ENCODE results near the gene CAMKK1.

CAMKK1 gene

DNA sequence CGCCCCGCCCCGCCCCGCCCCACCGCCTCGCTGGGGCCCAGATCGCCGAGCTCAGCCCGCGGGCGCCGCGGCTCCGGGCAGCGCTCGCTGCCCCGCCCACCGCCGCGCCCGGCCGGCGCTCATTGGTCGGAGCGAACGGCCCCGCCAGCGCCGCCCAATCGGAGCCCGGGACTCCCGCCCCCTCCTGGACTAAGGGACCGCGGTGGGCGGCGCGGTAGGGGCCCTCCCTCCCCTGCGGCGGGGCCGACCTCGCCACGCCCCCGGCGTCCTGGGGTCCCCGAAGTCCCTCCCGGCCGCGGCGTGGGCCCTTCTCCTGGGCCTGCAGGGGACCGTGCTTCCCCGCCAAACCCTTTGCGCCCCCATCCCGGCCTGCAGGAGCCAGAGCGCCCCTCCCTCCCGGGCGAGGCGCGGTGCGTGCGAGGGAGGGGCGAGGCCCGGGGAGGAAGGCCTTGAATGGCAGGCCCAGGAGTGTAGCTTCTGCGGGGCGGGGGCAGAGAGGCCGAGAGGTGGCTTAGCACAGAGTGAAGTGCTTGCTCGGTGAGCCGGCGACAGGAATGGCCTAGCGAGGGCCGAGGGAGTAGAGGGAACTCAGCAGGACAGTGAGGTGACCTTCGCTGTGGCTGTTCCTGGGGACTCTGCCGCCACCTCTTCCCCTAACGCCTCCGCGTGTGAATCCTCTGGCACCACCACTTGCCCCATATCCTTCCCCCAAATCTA, at the start of gene CAMKK1:
Gene CAMKK1, minus strand, starts transcription at position 51 of the 717 bp plus-strand sequence. CDS start 7,366 bp downstream, outside the sequence.
- peak; percentile 95 for ATAC-seq
- H3K27ac Mint-ChIP-seq = peak within 1 kb of the TSS; percentile 84
- H3K4me1 Mint-ChIP-seq = peaks cover 44% of the 10 kb centered on the region

DNA sequence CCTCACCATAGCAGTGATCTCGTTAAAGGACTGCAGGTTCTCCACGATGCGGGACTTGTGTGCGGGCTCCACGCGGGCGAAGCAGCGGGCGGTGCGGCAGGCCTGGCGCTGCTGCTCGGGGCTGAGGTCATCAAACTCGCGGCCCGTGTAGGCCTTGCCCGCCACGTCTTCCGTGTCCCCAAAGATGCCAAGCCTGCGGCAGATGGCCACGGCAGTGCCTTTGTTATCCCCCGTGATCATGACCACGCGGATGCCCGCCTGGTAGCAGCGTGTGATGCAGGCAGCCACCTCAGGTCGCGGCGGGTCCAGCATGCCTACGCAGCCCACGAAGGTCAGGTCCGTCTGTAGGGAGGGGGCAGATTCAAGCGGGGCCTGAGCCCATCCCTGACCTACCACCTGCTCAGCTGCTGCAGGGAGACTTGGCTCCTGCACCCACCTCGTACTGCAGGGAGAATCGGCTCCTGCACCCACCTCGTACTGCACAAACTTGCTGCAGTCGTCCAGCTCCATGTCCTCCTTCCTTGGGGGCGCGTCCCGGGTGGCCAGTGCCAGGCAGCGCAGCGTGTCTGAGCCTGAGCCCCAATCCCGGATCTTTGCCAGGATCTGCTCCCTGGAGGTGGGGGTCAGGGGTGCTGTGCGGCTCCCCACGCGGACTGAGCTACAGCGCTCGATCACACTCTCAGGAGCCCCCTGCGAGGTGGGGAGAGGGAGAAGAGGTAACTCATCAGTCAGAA, 48.3 kb upstream of the CAMKK1 start:
- H3K4me3 Mint-ChIP-seq = no peak overlapping the region
- ATAC-seq = no peak
- peaks cover 77% of the 10 kb centered on the region for H3K36me3 Mint-ChIP-seq

More for the DNA sequence above, at the start of gene CAMKK1:
- Mint-ChIP-seq H3K27me3 (no peaks in the 10 kb centered on the region), H3K4me3 (peak within 1 kb of the TSS; percentile 70), H3K36me3 (no peaks in the 10 kb centered on the region), H3K9me3 (no peaks in the 10 kb centered on the region)

DNA sequence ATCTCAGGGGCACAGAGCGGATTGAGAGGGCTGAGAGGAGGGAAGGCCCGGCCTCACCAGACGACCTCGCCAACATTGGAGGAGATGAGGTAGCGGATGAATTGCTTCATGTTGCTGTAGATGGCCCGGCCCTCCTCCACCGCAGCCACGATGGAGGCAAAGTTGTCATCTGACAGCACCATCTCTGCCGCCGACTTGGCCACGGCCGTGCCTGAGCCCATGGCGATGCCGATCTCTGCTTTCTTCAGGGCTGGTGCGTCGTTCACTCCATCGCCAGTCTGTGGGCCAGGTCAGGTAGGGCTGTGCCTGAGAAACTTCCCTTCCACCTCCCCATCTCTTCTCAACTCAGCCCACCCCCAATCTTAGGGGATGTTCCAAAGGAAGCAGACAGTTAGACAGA, 44.5 kb upstream of the CAMKK1 start:
- peaks cover 69% of the 10 kb centered on the region for H3K36me3 Mint-ChIP-seq
- ATAC-seq = no peak
- peaks cover 7% of the 10 kb centered on the region for H3K4me1 Mint-ChIP-seq
- no peak overlapping the region for H3K27ac Mint-ChIP-seq
- no peaks in the 10 kb centered on the region for H3K9me3 Mint-ChIP-seq
- no peaks in the 10 kb centered on the region for H3K27me3 Mint-ChIP-seq
- H3K4me3 Mint-ChIP-seq = no peak overlapping the region

More for the DNA sequence above, 48.3 kb upstream of the CAMKK1 start:
- Mint-ChIP-seq H3K27me3 (no peaks in the 10 kb centered on the region), H3K9me3 (no peaks in the 10 kb centered on the region), H3K27ac (no peak overlapping the region), H3K4me1 (peaks cover 8% of the 10 kb centered on the region)

DNA sequence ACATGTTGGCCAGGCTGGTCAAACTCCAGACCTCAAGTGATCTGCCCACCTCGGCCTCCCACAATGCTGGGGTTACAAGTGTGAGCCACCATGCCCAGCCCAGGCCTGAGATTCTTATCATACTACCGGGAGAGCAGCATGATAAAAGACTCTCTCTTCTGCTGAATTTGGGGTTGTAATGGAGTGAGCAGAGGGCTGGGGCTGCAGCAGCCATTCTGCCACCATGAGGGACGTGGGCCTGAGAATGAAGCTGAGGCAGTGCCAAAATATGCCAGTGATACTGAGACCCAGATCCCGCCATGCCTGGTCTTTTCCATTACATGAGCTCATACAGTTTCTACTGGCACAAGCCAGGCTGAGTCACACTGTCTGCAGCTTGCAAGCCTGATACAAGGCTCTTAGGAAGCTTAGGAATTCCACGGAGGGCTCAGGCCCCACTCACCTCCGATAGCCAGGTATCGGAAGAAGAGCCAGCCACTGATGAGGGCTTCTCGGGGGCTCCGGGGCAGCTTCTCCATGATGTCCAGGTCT, 43.0 kb upstream of the CAMKK1 start:
- peak overlapping the region; percentile 59 for H3K27ac Mint-ChIP-seq
- no peak overlapping the region for H3K4me3 Mint-ChIP-seq
- H3K4me1 Mint-ChIP-seq = peaks cover 7% of the 10 kb centered on the region
- ATAC-seq = no peak
- peaks cover 60% of the 10 kb centered on the region for H3K36me3 Mint-ChIP-seq
- H3K27me3 Mint-ChIP-seq = no peaks in the 10 kb centered on the region
- H3K9me3 Mint-ChIP-seq = no peaks in the 10 kb centered on the region

DNA sequence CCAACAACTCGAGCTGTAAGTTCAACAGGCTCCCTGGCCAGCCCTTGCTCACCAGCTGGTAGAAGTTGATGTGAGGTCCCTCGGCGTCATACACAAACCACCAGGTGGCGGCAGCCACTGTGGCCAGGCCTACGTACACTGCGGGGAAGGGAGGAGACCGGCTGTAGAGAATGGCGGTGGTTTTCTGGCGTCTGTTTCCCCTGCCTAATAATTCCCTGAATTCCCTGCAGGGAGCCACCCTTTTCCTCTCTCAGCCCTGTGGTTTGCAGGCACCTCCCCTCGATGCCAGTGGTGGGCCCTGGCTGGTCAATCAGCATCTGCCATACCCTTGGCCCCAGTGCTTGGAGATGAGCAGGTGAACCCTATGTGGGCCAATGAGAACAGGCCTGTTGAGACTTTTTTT, 42.3 kb upstream of the CAMKK1 start:
- H3K4me3 Mint-ChIP-seq = no peak overlapping the region
- H3K27ac Mint-ChIP-seq = peak overlapping the region; percentile 59
- H3K4me1 Mint-ChIP-seq = peaks cover 7% of the 10 kb centered on the region
- H3K9me3 Mint-ChIP-seq = no peaks in the 10 kb centered on the region
- H3K27me3 Mint-ChIP-seq = no peaks in the 10 kb centered on the region
- peak; percentile 84 for ATAC-seq
- peaks cover 59% of the 10 kb centered on the region for H3K36me3 Mint-ChIP-seq

DNA sequence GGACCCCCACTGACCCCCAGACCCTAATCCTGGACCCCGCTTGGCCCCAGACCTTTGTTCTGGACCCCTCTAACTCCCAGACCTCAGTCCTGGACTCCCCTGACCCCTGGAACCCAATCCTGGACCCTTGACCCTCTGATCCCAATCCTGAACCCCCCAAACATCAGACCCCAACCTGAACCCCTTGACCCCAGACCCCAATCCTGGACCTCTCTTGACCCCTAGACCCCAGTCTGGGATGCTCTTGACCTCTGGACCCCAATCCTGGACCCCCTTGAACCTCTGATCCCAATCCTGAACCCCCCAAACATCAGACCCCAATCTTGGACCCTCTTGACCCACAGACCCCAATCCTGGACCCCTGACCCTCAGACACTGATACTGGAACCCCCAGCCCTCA, 36.9 kb upstream of the CAMKK1 start:
- Mint-ChIP-seq H3K4me1 (peaks cover 21% of the 10 kb centered on the region), H3K27me3 (no peaks in the 10 kb centered on the region), H3K4me3 (no peak overlapping the region), H3K27ac (peak overlapping the region; percentile 60), H3K36me3 (peaks cover 44% of the 10 kb centered on the region), H3K9me3 (no peaks in the 10 kb centered on the region)
- ATAC-seq = no peak

DNA sequence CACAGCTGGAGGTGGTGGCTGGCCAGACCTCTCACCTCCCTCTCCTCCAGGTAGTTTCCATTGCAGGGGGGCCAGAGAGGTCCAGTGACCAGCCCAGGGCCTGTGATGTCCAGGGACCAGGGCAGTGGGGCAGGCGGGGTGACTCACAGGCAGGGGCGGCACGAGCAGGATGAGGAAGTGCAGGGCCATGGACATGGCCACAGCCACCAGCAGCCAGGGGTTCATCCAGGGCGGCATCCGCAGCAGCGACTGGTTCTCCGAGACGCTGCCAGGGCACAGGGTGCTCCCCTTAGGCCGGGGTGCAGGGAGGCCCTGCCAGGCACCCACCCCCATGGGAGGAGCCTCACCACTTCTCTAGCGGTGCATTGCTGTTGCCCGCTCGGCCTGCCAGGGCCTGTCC, 36.3 kb upstream of the CAMKK1 start:
- Mint-ChIP-seq H3K27me3 (no peaks in the 10 kb centered on the region), H3K9me3 (no peaks in the 10 kb centered on the region), H3K36me3 (peaks cover 41% of the 10 kb centered on the region), H3K4me3 (no peak overlapping the region), H3K27ac (peak overlapping the region; percentile 60), H3K4me1 (peaks cover 20% of the 10 kb centered on the region)
- no peak for ATAC-seq

DNA sequence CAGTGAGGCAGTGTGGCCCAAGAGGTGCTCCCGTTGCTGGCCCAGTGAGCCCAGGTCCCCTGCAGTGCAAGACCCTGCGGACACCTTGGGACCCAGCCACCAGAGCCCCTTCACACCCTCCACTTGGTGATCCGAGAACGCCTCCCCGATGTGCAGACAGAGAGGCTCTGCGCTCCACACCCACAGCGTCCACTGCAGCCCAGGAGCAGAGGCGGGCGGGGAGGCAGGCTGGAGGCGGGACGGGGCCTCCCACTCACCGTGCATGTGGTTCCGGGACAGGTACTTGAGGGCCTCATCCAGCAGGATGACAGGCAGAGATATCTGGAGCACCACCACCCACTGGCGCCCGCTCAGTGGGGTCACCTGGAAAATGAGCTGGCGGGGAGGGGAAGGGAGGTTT, 35.6 kb upstream of the CAMKK1 start:
- Mint-ChIP-seq H3K27me3 (no peaks in the 10 kb centered on the region), H3K4me3 (no peak overlapping the region), H3K4me1 (peaks cover 26% of the 10 kb centered on the region), H3K36me3 (peaks cover 41% of the 10 kb centered on the region), H3K27ac (peak overlapping the region; percentile 55), H3K9me3 (no peaks in the 10 kb centered on the region)
- ATAC-seq = no peak

DNA sequence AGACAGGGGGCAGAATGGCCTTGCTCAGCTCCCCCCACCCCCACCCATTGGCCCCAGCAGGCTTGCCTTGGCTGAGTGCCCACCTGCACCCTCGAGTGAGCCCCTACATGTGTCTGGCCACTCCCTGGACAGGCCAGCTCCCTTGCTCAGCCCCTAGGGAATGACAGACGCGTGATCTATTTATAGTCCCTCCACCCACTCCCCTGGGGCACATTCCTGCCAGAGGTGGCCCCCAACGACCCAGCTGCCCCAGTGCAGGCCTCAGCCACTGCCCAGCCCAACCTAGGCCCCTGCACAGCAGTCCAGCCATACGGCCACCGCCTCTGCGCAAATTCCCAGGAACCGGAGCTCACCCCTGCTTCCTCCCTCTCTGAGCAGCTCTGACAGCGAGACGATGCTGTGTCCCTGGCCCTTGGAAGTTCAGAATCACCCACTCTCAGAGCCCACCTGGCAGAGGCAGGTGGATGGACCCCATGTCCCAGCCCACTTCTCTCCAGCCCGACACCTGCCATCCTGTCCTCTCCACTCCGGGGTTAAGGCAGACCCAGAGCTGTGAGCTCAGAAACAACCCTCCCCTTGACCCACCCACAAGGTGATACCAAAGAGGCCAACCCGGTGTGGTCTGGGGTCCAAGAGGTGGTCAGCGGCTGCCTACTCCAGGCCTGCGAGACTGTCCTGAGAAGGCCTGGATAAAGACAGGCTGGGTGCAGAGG, 34.9 kb upstream of the CAMKK1 start:
- H3K27me3 Mint-ChIP-seq = no peaks in the 10 kb centered on the region
- H3K9me3 Mint-ChIP-seq = no peaks in the 10 kb centered on the region
- peaks cover 40% of the 10 kb centered on the region for H3K36me3 Mint-ChIP-seq
- peaks cover 31% of the 10 kb centered on the region for H3K4me1 Mint-ChIP-seq
- H3K27ac Mint-ChIP-seq = peak overlapping the region; percentile 55
- no peak for ATAC-seq
- H3K4me3 Mint-ChIP-seq = no peak overlapping the region

DNA sequence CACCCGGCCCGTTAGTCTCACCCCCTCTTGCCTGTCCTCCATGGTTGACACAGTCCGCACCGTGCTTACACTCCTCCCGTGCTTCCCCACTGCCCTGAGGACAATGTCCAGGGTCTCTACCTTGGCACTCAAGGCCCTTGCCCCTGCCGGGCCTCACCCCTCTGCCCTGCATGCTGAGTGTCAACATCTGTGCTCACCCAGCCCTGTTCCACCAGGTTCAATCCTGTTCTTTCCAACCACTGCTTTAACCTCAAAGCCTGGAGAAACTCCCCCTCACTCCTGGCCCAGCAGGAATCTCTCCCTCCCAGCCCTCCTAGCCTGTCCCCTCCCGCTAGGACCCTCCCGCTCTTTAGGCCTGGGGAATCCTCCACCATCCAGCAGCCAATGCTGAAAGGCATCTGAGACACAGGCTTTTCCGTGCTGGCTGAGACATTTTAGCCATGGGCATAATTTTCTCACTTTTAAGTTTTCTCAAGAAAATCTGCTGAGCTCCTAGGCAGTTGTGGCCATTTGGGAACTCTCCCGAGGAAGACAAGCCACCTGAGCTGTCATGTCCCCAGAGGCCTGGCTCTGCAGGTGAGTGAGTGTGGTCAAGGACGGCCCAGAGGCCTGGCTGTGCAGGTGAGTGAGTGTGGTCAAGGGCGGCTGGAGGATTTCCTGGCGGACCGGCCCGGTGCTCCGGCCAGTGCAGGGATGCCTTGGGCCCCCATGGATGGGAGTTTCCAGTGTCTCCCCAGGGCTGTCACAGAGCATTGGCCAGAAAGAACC, 34.2 kb upstream of the CAMKK1 start:
- Mint-ChIP-seq H3K4me3 (no peak overlapping the region), H3K27me3 (no peaks in the 10 kb centered on the region), H3K9me3 (no peaks in the 10 kb centered on the region), H3K4me1 (peaks cover 39% of the 10 kb centered on the region), H3K27ac (peak overlapping the region; percentile 55), H3K36me3 (peaks cover 35% of the 10 kb centered on the region)
- ATAC-seq = no peak

DNA sequence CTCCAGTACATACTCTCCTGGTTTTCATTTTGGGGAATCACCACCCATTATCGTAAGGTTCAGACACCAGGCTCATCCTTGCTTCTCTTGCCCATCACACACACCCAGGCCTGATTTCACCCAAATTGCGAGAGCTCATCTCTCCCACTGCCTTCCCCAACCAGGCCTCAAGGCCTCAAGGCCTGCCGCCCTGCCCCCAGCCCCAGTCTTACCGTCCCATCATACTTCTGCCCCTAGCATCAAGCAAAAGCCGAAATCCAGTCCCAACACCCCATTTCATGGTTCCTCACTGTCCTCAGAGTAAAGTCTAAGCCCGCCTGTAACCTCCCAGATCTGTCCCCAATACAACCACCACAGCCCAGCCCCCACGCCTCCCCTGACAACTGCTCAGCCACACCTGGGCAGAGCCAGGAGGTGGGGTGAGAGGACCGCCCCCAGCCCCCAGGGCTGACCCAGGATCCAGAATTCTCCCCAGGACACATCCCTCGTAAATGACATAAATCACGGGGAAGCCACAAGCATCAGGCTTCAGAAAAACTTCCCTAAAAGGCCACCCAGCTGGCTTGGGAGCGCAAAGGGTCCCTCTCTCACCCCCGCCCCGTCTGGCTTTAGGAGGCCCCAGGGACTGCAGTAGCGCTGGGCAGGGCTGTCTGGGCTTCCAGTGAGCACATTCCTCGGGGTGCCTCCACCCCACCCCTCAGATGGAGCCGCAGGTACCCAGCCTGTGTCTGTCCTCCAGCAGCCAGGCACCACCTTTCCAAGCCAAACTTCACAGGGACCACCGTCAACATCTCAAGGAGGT, 33.0 kb upstream of the CAMKK1 start:
- peak overlapping the region; percentile 18 for H3K27ac Mint-ChIP-seq
- peaks cover 50% of the 10 kb centered on the region for H3K4me1 Mint-ChIP-seq
- H3K27me3 Mint-ChIP-seq = no peaks in the 10 kb centered on the region
- H3K36me3 Mint-ChIP-seq = peaks cover 35% of the 10 kb centered on the region
- no peak for ATAC-seq
- H3K4me3 Mint-ChIP-seq = no peak overlapping the region
- no peaks in the 10 kb centered on the region for H3K9me3 Mint-ChIP-seq

DNA sequence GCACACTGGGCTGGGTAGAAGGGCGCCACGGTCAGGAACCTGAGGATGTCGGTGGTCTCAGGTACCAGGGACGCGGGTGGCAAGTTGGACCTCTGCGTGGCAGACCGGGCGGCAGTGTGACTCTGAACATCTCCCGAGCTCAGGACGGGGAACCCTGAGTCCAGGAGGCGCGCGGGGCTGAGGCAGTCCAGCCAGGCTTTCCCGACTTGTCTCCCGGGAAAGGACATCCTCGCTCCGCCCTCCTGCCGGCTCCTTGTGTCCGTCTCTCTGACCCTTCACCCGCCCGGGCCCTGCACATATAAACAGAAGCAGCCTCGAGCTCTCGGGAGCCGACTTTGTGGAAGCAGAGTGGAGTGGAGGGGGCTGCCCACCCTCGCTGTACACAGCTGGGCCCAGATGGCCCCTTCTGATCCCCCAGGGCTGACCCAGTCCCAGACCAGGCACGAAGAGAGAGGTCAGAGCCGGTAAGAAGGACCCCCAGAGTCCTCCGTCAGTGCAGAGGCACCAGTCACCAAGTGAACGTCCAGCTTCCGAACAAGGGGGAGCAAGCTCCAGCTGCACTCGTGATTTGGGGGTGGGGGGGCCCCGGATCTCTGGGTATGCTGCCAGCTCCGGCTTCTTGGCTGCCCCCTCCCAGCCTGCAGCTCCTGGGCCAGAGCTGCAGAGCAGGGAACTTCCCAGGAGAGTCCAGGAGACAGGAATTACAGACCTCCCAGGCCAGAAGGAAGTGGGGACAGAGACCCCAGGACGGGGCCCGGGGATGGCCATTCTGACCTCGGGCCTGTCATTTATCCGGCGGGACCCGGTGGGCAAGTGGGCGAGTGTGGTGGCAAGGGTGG, 31.9 kb upstream of the CAMKK1 start:
- no peak overlapping the region for H3K27ac Mint-ChIP-seq
- ATAC-seq = no peak
- no peaks in the 10 kb centered on the region for H3K27me3 Mint-ChIP-seq
- peaks cover 35% of the 10 kb centered on the region for H3K36me3 Mint-ChIP-seq
- peaks cover 54% of the 10 kb centered on the region for H3K4me1 Mint-ChIP-seq
- H3K4me3 Mint-ChIP-seq = no peak overlapping the region
- no peaks in the 10 kb centered on the region for H3K9me3 Mint-ChIP-seq

DNA sequence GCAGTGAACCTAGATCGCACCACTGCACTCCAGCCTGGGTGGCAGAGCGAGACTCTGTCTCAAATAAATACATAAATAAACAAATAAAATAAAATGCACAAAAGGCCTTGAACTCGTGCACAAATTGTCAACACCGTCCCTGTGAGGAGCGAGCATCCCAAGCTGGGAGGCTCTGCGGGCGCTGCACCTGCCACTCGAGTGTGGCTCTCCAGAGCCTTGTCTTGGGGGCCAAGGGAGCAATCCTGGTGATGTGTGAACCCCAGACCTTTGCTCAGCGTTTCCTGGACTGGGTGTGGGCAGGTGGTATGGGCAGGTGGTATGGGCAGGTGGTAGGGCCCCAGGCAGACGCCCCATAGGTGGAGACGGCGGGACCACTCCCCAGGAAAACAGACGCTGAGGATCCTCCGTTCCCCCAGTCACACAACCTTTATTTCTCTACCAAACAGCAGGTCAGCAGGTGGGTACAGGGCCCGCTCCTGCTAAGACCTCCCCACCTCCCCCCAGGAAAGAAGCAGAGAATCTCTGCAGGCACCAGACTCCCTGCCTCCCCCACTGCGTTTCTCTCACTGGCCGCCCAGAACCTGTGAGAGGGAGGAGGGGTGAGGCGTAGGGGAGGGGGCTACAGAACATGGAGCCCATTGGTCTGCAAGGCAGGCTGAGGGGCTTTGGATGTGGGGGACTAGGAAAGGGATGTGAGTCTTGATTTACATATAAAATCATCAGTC, 30.8 kb upstream of the CAMKK1 start:
- peak overlapping the region; percentile 8 for H3K27ac Mint-ChIP-seq
- peaks cover 54% of the 10 kb centered on the region for H3K4me1 Mint-ChIP-seq
- peaks cover 29% of the 10 kb centered on the region for H3K36me3 Mint-ChIP-seq
- H3K4me3 Mint-ChIP-seq = no peak overlapping the region
- H3K27me3 Mint-ChIP-seq = no peaks in the 10 kb centered on the region
- no peaks in the 10 kb centered on the region for H3K9me3 Mint-ChIP-seq
- ATAC-seq = no peak

Measured in stimulated activated memory B cell treated with anti-CD40 and anti-IgM and Interleukin-4, amounts not matched to agents 10 μg/mL and 1 μg/mL and 100 μg/mL, for 72 hours (primary cell).